HG02852 (cell line): ENCODE data around the gene CDC14A.
"Not testable (repeated sequence)": the region's sequence is repeated elsewhere in the genome, so short reads cannot be mapped to it uniquely, and the experiment has no call there.

ENCODE experiments used
- ATAC-seq: cut with Tn5 transposase; IDR thresholded peaks from one replicate; pipeline ENCODE4 v1.9.1; 2021; ENCODE audit warnings: mild to moderate bottlenecking, moderate library complexity; ENCODE audit not compliant: unreplicated experiment

The CDC14A gene

DNA sequence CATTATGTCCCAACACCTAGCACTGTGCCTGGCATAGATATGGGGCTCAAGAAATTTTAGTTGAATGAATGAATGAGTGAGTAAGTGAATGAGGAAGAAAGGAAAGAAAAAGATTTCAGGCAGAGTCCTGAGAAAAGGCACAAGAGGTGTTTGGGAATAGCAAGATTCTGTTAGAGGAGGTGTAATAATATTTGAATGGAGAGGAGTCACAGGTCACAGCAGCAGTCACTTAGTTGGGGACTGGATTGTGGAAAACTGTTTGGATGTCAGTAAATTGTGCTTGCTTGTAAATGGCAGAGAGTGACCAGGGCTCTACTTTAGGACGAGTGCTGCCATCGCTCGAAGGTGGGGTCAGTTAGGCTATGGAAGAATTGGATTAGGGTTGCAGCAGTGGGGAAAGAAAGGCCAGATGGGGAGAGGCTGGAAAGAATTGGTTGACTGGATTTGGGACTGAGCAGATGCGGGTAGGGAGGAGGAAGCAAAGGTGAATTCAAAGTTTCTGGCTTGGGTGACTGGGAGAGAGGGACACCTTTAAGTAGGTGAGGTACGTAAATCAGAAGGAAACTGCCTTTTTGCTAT, 9.3 kb downstream of the CDC14A start:
- no peak for ATAC-seq

DNA sequence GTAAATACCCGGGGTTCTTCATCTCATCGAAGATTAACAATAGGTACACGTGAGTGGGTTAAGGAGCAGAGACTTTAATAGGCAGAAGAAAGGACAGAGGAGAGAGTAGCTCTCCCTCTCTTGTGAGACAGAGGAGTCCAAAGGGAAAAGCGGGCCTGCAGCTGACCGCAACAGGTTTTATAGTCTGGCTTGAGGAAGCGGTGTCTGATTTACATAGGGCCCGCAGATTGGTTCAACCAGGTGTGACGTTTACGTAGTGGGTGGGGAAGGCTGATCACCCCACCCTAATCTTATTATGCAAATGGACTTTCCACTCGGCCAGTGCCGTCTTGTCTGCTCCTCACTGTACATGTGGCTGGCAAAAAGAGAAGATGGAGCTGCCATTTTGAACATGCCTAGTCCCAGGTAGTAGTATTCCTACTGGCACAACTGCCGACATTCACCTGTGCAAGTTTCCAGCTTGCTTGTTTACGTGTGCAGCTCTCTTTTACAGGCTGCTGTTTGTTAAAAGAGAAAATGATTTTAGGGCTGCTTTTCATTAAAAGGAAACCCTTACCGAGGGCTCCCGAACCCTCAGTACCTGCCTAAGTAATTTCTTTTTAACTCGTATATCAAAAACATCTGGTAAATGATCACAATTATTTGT, 10.6 kb downstream of the CDC14A start:
- no peak for ATAC-seq

DNA sequence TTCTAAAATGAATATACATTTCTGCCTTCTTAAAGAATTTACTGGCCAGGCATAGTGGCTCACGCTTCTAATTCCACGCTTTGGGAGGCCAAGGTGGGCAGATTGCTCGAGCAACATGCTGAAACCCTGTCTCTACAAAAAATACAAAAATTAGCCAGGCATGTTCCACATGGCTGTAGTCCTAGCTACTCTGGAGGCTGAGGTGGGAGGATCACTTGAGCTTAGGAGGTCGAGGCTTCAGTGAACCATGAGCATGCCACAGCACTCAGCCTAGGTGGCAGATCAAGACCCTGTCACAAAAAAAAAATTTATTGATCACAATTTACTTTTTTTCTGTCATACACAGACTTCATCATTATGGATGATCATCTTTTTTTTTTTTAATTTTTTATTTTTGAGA, 11.5 kb downstream of the CDC14A start:
- no peak for ATAC-seq

DNA sequence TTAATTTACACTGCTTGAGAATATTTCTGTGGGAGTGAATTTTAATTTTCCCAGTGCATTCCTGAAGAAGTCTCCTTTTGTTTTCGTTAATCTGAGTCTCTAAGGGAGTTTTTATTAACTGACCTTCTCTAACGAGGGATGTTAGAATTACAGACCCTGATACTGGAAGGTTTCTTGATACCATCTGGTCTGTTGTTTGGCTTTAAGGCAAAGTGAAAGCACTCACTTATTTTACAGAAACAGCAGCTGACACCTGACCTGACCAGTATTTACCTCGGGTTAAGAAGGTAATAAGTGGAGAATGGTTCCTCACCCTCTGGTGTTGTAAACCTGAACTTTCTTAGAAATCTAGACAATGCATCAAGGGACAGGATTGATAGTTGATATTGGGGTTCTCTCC, 12.4 kb downstream of the CDC14A start:
- ATAC-seq: no peak

DNA sequence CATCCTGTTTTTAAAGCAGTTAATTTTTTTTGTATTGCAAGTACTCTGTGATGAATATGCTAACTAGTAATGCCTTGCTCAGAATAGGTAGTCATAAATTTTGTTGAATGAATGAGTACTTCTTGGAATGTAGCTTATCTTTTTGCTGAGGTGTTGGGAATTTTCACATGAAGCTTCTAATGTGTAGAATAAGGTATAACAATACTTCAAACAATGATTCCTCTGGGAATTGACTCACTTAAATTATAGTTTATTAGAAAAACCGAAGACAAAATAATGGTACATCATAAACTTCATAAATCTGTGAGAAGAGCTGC, 13.9 kb downstream of the CDC14A start:
- ATAC-seq: no peak

DNA sequence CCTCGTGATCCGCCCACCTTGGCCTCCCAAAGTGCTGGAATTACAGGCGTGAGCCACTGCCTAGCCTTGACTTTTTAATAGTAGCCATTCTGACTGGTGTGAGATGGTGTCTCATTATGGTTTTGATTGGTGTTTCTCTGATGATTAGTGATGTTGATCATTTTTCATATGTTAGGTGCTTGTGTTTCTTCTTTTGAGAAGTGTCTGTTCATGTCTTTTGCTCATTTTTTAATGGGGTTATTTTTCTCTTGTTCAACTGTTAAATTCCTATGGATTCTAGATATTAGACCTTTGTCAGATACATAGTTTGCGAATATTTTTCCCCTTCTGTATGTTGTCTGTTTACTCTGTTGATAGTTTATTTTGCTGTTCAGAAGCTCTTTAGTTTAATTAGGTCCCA, 17.0 kb downstream of the CDC14A start:
- ATAC-seq: not testable (repeated sequence)

DNA sequence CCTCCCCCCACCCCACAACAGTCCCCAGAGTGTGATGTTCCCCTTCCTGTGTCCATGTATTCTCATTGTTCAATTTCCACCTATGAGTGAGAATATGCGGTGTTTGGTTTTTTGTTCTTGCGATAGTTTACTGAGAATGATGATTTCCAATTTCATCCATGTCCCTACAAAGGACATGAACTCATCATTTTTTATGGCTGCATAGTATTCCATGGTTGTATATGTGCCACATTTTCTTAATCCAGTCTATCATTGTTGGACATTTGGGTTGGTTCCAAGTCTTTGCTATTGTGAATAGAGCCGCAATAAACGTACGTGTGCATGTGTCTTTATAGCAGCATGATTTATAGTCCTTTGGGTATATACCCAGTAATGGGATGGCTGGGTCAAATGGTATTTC, 21.6 kb downstream of the CDC14A start:
- ATAC-seq: not testable (repeated sequence)

DNA sequence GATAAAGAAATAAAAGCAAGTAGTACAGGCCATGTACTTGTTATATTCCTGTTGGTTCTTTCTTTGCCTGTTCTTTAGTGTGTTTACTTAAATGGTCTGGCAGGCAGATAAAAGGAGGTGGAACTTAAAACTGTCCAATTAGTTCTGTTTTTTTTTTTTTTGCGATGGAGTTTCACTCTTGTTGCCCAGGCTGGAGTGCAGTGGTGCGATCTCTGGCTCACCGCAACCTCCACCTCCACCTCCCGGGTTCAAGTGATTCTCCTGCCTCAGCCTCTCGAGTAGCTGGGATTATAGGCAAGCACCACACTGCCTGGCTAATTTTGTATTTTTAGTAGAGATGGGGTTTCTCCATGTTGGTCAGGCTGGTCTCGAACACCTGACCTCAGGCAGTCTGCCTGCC, 24.6 kb downstream of the CDC14A start:
- not testable (repeated sequence) for ATAC-seq

DNA sequence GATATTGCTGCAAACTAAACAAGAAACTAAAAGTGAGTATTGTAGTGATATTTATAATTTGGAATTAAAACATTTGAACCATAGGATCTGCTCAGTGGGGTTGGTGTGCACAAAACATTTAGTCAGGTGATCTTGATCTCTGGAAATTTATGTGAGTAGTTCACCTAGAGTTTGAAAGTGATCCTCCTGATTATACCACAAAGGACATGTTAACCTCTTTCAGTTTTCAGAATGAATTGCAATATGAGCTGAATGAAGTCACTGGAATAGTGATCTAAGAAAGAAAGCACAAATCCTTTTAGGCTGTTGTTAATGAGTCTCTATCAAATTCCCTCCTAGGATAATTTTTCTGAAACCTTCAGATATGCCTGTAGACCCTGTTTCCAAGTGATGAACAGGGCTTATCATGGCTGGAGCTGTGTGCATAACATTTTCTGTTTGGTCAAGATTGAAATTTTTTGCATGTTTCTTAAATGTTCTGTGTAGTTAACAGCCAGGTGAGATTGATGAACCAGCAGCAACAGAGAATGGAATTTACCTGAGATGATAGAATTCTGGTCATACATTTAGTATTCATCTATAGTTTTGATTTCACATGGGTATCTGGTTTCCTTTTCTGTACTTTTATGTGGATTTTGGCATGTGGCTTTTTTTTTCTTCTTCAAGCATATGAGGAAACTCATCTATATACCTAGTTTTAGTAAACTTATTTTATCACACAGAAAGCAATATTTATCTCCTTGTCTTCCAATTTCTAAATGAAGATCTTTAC, 25.5 kb downstream of the CDC14A start:
- peak; percentile 97 for ATAC-seq

DNA sequence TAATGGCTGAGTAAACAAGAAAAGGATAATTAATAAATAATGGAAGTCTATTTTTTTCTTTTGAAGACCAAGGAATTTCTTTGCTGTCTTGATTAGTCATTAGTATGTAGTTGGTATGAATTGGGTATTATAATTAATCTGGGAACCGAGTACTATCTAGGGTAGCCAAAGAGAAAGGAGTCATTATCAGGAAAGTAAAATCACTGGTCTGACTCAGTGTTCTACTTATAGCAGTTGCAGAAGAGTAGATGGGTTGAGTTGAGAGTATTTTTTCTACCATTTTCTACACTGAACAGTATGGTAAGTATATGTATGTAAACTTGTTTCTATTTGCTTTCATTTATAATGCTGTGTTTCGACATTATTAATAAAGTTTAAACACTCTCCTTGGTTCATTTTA, 26.6 kb downstream of the CDC14A start:
- no peak for ATAC-seq

DNA sequence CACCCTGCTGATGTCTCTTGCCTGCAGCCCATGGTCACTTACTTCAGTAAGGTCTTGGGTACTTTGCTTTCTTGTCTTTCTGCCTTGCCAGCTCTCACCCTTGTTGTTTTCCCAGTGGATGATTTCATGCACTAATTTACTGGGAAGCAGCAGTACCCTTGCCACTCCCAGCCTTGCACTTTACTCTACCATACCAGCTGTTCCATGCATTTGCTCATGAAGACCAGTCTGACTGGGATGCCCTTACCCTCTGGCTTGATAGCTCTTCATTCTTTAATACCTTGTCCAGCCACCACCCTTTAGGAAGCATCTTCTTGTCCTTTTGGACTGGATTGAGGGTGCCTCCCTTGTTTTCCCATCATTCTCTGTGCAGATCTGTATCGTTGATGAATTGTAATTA, 28.3 kb downstream of the CDC14A start:
- no peak for ATAC-seq

DNA sequence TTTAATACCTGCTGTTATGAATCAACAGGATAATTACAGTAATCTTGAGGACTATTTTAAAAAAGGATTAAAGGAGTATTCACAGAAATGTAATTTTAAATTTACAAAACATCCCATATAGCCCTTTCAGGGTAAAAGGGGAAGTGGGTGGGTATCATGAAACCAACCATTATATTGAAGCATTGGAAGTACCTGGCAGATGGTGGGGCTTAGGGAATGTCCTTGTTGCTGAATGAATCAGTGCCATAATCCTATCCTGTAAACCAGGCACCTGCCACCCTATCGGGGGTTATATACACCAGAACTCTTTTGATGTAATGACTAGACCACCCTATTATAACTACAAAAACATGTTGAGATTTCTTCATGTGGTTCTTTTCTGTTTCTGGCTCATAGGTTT, 30.4 kb downstream of the CDC14A start:
- ATAC-seq: no peak

DNA sequence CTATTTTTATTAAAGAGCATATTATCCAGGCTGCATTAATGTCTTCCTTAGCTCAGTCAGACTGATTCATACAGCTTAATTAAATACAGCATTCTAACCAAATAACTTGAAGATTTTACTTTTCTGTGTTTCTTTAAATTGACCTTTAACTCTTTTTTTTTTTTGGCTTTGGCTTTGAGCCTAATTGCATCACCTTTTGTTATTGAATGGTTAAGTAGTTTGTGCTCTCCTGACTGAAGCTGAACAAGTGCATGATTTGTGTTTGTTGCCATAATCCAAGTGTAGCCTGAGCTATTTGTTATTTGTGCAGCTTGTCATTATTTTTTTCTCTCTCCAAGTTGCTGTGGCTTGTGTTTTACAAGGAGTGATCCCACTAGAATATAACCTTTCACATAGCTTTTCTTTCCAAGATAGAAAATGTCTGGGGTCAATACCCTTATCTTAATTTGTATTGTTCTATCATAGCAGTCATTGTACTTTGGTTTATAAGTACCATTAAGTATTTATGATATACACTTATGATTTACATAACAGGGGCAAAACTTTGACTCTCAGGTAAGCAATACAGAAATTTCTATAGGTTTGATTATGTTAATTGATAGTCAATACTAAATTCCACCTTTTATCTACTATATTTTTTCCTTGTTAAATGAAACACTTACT, 31.6 kb downstream of the CDC14A start:
- no peak for ATAC-seq

DNA sequence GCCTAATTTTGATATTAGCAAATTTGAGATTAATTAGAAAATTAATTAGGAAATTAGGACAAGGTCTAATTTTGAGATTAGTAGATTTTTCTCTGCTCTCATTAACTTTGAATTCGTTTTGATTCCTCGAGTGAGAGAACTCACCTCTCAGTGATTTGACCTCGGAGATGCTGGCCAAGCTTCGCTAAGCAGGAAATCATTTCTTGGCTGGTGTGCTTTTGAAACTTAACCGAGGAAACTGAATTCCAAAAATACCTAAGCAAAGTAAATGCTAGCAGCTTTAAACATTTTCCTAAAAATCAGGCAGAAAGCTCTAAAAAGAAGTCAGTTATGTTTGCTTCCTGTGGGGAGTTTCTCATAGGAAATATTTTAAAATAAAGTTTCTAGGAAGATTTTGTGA, 34.9 kb downstream of the CDC14A start:
- no peak for ATAC-seq

DNA sequence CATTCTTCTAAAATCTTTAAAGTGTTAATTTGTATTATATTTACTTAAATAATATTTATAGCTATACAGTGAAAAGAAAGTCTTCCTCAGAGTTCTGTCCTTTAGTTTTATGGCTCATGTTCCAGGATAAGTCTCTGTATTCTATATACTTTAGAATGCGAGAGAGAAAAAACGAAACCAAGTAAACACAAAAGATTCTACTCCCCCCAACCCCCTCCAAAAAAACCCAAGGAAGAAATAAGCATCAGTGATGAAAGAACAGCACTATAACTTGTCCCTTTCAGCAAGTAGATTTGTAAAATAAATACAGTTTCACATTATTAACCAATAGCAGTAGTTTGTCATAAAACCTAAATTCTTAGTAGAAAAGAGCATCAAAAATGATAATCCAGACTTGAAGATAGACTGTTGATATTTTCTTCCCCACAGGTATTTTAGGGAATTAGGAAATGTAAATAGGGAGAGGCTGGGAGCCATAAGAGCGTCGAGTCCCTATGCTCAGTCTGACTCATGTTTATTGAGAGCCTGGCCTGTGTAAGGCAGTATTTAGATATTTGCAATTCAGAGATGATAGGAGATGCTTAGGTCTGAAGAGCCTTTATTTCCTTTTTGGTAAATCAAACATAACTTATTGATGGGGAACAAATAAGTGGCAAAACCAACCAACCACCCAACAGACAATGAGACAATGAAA, 35.5 kb downstream of the CDC14A start:
- no peak for ATAC-seq

DNA sequence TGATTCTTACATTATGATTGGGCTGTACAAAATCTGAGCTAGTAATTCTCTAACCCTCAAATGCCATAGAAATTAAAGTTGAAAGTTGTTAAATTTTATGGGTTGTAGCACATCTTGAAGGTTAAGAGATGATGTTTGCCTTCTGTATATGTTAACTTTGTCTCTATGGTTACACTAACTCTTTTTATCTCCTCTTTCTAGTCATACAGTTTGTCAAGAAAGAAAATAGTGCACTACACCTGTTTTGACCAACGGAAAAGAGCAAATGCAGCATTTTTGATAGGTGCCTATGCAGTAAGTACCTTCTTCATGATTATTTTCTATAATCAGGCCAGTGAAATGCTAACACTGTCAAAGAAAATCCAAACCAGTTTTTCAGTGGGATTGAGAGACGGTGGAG, 38.2 kb downstream of the CDC14A start:
- no peak for ATAC-seq

DNA sequence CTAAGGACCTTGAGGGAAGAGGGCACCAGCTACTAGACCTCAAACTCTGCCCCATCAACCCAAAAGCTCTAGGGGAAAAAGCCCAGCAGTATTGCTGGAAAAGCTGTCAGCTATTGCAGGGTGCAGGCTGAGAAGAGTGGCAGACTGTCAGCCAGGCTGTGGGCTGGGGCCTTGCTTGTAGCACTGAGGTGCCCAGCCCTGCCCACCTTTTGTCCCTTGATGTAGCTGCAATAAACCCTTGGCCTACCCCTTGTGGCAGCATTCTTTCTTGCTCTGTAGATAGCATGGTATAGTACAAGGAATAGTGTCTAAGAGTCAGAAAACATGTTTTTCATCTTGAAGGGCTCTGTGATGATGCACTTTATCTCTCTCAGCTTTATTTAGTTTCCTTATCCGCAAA, 39.4 kb downstream of the CDC14A start:
- ATAC-seq: no peak

DNA sequence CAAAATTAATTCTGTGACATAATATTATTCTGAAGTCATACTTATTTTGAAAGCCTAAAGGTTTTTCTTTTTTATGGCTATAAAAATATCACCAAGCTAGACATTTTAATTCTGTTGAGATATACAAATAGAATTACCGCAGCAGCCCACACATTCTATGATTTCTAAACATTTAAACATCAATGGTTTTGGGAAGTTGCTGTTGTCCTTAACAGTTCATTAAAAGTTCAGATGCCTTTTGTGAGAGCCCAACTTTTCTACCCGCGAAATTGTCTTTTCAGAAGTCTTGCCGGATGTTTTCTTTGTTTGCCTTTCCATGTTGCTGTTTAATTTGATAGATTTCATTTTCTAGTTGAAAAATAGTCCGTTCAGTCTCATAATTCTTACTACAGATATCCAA, 40.5 kb downstream of the CDC14A start:
- no peak for ATAC-seq

DNA sequence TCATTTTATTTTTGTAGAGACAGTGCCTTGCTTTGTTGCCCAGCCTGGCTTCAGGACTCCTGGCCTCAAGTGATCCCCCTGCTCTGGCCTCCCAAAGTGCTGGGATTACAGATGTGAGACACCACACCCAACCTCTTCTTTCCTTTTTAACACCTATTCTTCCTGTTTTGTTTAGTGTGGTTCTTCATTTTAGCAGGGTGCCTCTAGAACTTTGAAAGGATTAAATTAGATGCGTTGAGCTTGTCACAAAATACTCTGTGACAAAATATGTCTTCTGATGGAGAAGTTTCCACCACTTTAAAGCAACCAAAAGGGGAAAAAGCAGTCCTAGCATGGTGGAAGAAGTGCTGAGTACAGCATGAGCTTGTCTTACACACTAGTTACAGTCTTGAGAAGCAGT, 42.0 kb downstream of the CDC14A start:
- no peak for ATAC-seq

DNA sequence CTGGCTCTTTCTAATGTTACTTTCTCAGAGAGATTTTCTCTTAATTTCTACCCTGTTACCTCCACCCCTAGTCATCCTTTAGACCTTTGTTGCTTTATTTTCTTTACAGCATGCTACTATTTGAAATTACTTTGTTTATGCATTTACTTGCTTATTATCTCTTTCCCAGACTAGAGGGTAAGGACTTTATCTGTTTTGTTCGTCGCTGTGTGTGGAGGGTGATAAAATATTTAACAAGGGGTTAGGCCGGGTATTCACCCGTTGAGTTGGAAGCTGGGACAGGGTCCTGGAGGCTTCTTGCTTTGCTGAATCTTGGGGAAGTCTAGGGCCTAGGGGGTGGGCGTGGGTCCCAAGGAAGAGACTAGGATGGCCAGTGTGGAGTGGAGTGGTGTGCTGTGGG, 43.6 kb downstream of the CDC14A start:
- no peak for ATAC-seq

DNA sequence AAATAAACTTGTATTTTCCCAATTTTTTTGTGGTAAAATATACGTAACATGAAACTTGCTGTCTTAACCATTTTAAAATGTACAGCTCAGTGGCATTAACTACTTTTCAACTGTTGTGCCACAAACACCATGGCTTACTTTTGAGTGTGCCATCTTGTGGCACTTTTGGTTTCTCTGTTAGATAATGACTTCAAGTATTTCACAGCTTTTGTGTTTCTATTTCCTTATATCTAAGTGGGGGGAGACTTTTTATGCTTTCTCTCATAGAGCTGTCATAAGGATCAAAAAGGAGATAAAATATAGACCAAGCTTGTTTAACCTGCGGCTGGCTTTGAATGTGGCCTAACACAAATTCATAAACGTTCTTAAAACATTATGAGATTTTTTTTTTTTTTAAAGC, 44.3 kb downstream of the CDC14A start:
- ATAC-seq: no peak
